Activated T-cell treated with anti-CD3 and anti-CD28 coated beads for 24 hours (primary cell): ENCODE measurements around the gene FAM124A.

Source experiments
- DNase-seq: peaks from one replicate; pipeline ENCODE4 v3.0.0-alpha.2; 2020; ENCODE audit warnings: low read depth

FAM124A gene

DNA sequence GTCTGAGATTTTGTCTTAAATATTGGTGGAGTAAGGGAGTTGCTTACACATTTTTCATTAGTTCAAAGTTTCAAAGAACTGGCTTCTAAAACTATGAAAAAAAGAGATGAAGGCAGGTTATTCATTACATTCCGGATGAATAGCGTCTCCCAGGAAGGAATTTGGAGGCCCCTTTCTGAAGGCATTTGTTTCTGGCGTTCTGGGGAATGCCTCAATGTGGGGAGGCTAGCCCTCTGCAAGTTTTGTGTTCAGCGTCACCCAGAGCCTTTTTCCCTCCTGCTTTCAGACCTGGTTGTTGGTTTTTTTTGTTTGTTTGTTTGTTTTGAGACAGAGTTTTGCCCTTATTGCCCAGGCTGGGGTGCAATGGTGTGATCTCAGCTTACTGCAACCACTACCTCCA is 21.0 kb downstream of the FAM124A start:
- no peak for DNase-seq

DNA sequence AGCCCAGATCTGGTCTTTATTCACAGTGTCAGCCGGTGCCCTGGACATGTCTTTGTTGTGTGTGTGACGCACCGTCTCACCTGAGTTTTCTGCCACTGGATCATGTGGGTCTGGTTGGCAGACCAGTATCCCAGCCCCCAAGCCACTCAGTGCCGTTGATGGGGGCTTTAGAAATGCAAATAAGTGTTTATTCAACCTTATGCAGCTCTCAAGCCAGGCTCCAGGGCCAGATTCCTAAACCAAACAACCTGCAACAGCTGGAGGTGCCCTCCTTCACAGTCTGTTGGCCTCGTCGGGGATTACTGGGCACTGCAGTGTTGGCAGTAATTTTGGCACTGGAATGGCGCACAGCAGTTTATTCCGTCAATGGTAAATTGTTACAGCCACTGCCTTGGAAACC is 21.6 kb downstream of the FAM124A start:
- no peak for DNase-seq

DNA sequence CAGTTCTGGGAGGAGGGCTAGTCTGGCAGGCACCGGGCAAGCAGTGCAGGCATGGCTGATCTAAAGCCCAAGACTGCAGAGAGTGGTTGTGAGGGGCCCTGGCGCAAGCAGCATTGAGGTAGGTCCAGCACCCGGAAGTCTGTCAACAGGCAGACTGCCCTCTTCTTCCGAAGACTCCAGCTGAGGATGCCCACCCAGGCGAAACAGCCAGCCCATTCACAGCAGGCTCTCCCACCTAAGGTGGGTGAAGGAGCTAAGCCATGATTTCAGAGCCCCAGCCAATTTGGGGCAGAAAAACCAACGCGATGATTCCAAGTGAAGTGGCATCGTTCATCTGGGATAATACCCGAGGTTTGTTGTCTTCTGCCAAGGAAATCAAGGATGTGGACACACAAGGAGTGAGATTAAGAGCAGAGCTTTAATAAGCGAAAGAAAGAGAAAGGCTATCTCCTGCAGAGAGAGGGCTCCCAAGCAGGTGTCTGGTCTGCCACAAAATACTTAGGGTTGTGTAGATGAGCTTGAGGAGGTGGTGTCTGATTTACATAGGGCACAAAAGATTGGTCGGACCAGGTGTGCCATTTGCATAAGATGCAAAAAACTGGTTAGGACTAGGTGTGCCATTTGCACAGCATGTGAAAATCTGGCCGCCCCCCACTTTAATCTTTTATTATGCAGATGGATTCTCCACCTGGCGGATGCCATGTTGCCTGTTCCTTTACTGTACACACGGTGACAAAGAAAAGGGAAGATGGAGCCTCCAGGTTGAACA is 22.6 kb downstream of the FAM124A start:
- no peak for DNase-seq

DNA sequence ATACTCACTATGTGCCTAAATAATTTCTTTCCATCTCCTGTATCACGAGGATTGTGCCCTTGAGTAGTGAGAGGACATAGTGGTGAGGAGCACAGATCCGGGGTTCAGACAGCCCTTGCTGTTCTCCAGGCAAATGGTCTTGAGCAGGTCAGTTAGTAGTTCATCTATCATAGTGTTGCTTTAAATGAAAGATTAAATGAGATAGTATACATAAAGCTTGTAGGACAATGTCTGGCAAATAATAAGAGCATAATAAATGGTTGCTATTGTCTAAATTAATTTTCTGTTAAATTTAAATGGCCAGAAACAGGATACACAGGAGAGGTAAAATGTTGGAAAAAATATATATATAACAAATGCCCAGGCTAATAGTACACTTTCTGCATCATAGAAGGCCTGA is 23.4 kb downstream of the FAM124A start:
- no peak for DNase-seq

DNA sequence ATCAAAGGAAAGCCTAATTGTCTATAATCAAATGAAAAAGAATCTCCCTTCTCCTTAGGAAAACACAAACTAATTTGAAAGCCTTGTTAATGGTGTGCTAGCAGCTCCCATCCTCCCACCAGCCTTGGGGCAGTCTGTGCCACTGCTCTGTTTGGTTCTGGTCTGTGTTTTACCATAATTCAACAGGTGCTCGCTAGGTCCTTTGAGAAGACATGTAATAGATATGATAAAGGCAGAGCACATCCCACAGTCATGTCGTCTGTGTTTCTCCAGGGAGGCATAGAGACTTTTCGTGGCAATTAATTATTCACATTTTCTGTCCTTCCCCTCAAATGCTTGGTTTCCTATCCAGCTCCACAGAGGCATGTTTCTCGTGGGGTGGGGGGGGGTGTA is 23.8 kb downstream of the FAM124A start:
- DNase-seq = no peak

DNA sequence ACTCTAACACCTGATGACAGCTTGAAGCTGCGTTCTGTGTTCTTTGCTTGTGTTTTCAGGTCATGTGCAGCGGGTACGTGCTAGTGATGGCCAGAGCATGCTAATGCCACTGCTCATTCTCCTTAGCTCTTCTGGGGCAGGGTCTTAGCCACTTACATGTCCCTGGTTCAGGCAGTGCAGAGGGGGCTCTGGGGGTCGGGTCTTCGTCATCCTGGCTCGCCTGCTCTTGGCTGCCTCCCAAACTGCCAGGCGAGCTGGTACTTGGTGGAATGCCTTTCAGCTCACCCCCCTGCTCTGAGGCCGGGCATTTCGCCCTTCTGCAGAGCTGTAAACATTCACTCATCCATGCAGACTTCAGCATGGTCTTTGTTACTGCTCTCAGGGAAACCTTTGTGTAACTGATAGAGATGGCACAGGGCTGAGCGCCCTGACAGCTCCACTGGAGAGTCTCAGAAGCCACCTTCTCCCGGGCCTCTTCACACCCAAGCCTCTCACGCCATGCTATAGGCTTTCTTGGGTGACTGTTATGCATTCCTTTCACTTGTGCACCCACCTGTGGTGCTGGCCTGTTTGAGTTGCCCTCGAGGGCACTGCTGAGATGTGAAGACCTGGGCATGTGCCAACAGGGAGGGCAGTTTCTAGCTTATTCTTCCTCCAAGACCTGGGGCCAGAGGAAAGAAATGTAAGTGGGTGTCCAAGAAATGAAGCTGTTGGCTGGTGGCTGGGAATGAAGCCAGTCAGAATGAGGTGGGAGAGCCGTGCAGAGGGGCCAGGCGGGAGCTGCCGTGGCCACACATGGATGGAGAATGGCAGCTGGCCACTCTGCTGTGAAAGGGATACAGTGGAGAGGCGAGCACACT is 24.4 kb downstream of the FAM124A start:
- DNase-seq = no peak

DNA sequence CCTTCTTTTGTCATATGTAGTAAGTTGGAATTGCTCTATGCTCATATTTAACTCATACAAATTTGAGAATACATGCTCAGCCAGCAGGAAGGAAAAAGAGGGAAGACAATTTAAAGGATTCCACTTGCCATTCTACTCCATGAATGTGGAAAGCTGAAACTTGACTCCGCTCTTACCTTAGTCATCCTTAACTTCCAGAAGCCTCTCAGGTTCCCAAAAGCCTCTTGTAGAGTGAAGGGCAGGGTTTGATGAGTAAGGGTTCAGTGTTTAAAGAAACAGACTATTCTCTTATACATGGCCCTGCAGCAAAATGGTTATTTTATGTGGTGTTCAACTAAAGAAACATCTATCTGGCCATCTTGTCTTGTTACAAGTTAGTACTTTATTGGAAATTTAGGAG is 27.1 kb downstream of the FAM124A start:
- DNase-seq = no peak

DNA sequence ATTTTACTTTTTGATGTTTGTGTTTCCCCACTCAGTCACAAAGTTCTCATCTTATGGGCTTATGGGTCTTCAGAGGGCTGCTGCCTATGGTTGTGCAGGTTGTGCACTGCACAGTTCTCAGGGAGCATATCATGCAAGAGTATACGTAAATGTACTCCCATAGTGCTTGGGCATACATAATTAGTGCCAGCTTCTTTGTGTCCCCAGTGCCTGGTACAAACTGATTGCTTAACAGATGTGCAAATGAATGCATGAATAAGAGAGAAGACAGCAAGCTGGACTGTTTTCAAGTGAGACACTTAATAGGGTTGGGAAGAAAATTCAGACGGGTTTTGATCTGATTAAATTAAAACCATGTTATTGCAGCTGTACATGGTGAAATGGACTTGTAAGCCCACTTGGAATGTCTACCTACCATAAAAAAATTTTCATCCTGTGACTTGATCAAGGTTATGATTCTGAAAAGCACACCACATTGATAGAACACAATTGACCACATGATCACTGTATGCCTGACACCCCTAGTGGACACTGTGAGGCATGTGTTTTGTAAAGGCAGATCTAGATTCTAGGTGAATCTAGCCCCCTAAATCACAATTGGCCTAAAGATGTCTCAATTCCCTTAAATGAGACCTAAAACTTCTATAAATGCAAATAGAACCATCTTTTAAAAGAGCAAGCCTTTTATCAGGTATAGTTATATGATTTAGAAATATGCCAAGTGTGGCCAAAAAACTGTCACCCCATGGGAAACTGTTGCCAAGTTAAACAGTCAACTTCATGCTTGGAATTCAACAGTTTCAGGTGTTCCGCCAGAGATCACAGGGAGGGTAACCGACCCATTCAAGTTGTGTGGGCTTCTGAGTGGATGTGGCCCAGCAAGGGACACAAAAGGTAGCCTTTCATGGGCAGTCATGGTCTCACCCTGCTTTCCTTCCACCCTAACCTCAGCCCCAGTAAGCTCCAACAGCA is 27.9 kb downstream of the FAM124A start:
- DNase-seq = no peak

DNA sequence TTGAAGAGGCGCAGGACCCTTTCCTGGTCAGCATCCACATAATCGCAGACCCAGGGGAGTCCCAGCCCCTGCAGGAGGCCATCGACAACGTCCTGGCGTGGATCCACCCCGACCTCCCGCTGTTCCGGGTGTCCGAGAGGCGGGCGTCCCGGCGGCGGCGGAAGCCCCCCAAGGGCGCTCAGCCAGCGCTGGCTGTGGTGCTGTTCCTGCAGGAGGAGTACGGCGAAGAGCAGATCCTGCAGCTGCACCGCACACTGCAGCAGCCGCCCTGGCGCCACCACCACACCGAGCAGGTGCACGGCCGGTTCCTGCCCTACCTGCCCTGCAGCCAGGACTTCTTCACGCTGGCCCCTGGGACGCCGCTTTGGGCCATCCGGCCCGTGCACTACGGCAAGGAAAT is 29.3 kb downstream of the FAM124A start:
- no peak for DNase-seq

DNA sequence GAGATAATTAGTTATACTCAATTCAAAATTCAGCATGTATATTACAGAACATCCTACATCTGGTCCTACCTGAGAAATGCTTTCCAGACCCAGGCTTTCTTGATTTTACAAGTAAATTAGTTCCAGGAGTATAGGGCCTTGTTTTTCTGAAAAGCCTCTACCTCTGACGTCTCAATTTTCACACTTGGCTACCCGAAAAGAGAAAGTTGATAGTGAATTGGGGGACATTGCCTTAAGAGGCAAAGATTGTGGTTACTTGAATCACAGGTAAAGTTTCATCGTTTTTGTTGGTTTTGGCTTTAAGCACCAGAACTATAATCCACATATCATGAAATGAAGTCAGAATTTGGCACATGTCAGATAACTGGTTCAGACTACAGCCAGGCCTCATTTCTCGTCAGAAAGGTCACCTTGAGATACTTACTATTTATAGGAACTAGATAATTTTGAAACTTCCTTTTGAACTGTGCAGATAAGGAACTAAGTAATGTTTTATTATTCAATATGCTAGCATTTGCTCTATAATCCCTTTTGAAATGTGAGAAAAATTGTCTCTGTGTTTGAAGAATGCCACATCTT is 30.8 kb downstream of the FAM124A start:
- DNase-seq = no peak

DNA sequence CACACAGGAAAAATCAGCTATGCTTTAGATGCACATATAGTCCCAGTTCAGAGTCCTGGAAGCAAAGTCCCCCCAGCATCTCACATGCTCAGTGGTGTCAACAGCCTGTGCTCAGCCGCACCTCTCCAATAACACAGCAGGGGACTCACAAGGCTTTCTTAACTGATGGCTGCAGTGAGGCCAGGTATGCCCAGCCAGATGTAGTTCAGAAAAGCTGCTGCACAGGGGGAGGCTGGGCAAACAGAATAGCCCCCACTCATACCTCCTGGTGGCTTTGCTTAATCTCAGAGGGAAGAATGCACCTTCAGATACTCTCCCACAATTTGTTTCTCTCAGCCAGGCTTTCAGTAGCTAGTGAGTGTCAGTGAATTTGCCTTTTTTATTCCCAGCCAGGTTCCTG is 33.4 kb downstream of the FAM124A start:
- DNase-seq = no peak

DNA sequence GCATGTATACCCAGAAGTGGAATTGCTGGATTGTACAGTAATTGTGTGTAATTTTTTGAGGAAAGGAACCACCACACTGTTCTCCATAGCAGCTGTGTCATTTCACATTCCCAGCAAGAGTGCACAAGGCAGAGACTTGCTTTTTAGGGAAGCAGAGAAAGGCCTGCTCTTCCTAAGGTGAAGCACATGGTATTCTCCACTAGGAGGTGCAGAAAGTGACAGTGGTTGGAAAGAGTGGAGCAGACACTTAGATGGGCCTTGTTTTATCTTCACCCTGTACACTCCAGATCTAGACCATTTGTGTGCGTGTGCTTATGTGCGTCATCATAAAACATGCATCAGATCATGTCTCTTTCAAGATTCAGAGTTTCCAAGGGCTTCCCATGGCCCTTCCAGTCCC is 35.0 kb downstream of the FAM124A start:
- DNase-seq = no peak

DNA sequence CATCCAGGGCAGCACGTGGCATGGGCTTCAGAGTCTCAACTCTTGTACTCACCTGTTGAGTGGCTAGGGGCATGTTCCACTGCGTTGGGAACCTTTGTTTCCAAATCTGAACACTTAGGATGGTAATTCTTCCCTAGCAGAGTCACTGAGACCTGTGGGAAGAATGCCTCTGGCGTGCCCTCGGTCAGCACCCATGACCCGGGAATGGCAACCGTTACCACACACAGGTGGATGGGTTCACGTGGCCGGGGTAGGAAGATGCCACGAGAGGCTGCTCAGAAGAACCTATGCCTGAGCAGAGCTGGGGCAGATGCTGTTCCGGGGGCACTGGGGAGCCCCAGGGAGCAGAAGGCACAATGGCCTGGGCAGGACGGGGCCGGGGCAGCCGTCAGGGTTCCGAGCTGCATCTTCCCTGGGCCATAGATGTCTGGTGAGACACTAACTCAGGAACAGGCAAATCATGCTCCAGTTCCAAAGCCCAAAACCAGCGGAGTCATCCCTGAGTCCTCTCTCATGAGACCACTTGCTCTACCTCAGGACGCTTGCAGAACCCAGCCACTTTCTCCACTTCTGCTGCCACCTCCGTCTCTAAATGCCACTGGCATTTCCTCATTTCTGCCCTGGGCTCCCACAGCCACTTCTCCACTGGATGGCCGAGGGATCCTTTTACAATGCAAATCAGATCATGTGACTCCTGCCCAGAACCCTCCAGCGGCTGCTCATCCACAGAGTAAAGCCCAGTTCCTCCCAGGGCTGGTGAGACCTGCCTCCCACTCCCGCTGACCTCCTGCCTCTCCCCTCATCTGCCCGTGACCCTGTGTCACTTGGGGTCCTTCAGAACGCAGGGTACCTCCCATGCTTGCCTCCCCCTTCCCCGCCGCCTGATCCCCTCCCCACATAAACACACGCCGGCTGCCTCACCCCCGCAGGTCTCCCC is 36.7 kb downstream of the FAM124A start:
- no peak for DNase-seq

DNA sequence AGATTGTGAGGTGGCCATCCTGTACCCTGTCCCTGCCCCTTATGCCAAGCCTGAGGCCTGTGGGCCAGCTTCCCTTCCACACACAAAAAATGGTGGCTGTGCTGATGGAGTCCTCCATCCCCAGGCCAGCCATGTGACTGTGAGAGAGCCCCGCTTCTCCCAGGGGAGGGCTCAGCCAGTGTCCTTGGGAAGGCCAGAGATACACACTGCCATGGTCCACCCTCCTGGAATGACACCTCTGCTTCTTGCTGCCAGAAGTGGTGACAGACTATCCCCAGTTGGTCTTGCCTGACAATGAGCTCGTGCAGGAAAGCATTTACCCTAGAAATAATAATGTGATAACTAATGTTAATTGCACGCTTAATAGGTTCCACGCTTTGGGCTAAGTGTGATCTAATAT is 38.0 kb downstream of the FAM124A start:
- no peak for DNase-seq

DNA sequence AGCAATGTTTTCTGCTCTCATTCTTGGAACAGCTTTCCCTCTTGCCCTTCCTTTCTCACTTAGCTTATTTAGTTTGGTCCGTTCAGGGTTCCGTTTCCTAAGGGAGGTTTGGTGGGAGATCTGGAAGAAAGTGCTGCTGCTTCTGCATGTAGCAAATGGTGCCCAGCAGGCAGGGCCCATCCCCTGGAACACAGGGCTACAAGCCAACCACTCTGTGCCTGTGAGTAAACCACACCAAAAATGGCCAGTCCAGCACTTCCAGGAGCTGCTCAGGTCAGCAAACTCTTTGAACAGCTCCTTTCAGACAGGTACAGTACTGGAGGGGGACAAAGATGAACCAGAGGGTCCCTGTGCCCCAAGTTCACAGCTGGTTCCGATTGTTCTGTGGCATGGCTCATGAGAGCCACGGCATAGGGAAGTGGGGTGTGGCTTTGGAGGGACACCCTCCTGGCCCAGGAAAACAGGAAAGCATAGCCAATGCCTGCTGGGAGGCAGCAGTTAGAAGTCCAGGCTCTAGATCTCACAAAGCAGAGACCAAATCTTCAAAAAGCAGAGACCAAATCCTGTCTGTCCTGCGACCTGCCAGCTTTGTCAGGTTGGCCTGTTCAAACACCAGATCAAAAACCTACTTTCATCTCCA is 39.5 kb downstream of the FAM124A start:
- DNase-seq = no peak

DNA sequence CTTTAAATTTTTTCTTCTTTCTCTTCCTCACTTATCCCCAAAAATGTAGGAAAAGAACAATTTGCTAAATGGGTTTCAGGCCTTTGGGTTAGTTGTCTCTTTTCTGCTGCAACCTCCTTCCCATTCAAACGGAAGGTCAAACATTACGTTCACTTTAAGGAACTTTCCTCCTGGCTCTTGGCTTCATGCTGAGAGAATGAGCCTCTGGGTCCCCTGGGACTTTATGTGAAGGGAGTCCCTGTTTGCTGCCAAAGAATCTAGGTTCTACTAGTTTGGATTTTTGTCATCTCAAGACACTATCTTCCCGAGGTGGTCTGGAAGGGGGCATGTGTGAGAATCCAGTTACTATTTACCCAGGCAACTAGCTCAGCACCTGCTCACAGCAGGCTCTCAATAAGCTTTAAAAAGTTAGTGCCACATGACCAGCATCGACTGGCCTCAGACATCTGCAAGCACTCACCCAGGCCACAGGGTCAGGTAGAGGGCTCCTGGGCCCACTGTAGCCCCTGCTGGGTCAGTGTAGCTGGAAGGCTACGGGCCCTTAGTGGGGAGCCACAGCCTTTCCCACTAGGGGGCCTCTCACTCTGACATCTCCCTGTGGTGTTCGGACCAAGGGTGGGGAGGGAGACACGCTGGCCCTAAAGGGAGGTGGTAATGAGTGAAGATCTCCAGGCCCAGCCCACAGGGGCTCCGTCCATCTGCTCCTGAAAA is 40.5 kb downstream of the FAM124A start:
- no peak for DNase-seq

DNA sequence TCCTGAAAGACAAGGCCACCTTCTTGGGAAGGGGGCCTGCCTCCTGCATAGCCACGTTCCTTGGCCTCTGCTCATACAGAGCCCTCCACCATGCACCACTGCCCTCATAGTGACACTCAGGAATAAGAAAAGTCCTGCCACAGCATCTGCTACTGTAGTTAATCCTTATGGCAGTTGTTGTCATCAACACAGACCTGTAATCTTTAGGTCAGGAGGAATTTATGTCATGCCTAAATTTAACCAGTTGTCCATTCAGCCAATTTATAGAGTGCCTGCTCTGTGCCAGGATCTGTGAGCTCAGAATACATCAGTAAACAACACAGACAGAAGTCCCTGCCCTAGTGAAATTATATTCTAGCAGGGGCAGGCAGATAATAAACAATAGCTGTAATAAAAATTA is 44.4 kb downstream of the FAM124A start:
- no peak for DNase-seq

DNA sequence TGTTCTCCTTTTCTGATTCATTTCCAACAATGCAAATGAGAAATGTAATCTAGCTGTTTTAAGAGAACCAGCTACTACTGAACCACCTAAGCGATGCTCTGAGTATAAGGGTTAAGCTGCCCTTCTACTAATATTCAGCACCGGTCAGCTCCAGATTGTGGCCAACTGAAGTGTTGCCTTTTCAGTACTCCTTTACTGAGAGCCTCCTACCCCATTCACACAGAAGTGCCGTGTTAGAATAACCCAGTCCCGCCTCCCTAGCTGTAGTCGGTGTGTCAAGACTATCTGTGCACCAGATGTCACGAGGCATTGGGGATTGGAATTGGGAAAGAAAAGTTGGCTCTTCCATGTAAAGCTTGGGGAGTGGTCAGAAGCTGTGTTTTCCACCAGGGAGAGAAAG is 45.4 kb downstream of the FAM124A start:
- no peak for DNase-seq

DNA sequence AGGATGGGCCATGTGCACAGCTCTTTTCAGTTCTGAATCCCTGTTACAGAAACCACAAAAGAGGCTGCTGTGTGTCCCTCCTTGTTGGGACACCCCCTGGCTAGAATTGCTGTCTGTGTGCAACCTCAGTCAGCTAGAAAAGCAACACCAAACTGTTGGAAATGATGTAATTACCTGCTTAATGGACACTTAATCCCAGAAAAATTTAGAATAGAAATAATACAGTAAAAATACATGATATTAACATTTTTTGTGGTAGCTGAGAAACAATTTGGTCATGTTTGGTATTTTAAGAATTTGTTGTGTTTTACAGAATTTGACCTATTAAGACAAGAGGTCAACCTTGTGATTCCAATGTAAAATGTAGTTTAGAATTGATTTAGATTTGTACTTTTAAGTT is 46.8 kb downstream of the FAM124A start:
- DNase-seq = no peak
